Peyer's patch (tissue), 4 donors: ENCODE results near the gene HOMER3. TPM values are rescaled to one million over a fixed set of nuclear protein-coding genes. Genes with fewer than 3 reads are reported as not detected.

Experiments
- DNase-seq, 3 donors: peaks; one replicate each; pipeline ENCODE4 v3.0.0-alpha.2; 2017 to 2019
- H3K27ac ChIP-seq, 4 donors: fragments of 200-600 bp; sonication (generic); one replicate each; pipeline ENCODE4 v1.5.1; 2016 to 2019
- H3K27me3 ChIP-seq, 2 donors: fragments of 200-600 bp; sonication (generic); one replicate each; pipeline ENCODE4 v1.5.1; 2019
- H3K36me3 ChIP-seq, 3 donors: fragments of 200-600 bp; sonication (generic); one replicate each; pipeline ENCODE4 v1.5.1; 2016 to 2019
- H3K4me1 ChIP-seq, 4 donors: fragments of 200-600 bp; sonication (generic); one replicate each; pipeline ENCODE4 v1.5.1; 2016 to 2019
- H3K4me3 ChIP-seq, 4 donors: fragments of 200-600 bp; sonication (generic); 1 replicate in 3 of 4; 2 replicates in 1 of 4; pipeline ENCODE4 v1.5.1; 2016 to 2019; ENCODE audit warnings: mild to moderate bottlenecking in 1 of 4
- H3K9me3 ChIP-seq, 4 donors: fragments of 200-600 bp; sonication (generic); one replicate each; pipeline ENCODE4 v1.5.1; 2016 to 2019; ENCODE audit warnings: mild to moderate bottlenecking in 1 of 4
- POLR2A ChIP-seq, 2 donors: fragments of 450-650 bp; IDR thresholded peaks; one replicate each; pipeline ENCODE4 v1.5.1; 2017; ENCODE audit warnings: antibody characterized with exemption in 2 of 2, mild to moderate bottlenecking in 2 of 2, moderate library complexity in 2 of 2
- total RNA-seq, 4 donors: library from RNA; depleted of rRNA; stranded (reverse); fragments of >200 nt; gene quantifications; one replicate each; pipeline ENCODE4 v1.1.0, GENCODE V29; 2016
- TF ChIP-seq, protein P1 (sequence below), 6 experiments: fragments of 450-650 bp in 4 of 6; fragments of 200-600 bp in 2 of 6; sonication (generic) in 1 of 6; IDR thresholded peaks; one replicate each; pipeline ENCODE4 v1.5.1; 2017 to 2019; ENCODE audit warnings: antibody characterized with exemption in 6 of 6, mild to moderate bottlenecking in 3 of 6, moderate library complexity in 1 of 6

HOMER3 gene
- total RNA-seq, 4 donors from 2014 or later: 0.88 to 33.0 (median 9.6) TPM

DNA sequence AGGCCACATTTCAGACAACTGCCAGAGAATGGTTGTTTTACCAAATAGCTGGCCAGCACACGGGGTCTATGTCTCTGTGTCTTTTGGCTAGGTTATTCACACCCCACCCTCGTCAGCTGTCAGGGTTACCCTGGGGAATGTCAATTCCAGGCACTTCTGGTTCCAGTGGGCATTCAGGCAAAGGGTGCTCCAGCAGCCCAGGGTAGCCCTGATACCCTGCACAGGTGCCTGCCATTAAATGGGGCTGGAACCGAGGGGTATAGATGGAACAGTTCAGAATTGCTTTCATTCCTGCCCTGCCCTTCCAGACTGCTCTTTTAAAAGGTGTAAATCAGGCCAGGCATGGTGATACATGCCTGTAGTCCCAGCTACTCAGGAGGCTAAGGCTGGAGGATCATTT is 43.2 kb upstream of the HOMER3 start:
- Histone ChIP-seq H3K4me3 (no peak overlapping the region), H3K36me3 (no peaks in the 10 kb centered on the region), H3K27me3 (no peaks in the 10 kb centered on the region), H3K4me1 (peaks cover 0 to 10% (median 0%) of the 10 kb centered on the region in 4 donors), H3K9me3 (no peaks in the 10 kb centered on the region), H3K27ac (no peak overlapping the region)
- TF ChIP-seq, protein P1, sequence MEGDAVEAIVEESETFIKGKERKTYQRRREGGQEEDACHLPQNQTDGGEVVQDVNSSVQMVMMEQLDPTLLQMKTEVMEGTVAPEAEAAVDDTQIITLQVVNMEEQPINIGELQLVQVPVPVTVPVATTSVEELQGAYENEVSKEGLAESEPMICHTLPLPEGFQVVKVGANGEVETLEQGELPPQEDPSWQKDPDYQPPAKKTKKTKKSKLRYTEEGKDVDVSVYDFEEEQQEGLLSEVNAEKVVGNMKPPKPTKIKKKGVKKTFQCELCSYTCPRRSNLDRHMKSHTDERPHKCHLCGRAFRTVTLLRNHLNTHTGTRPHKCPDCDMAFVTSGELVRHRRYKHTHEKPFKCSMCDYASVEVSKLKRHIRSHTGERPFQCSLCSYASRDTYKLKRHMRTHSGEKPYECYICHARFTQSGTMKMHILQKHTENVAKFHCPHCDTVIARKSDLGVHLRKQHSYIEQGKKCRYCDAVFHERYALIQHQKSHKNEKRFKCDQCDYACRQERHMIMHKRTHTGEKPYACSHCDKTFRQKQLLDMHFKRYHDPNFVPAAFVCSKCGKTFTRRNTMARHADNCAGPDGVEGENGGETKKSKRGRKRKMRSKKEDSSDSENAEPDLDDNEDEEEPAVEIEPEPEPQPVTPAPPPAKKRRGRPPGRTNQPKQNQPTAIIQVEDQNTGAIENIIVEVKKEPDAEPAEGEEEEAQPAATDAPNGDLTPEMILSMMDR (IDR thresholded peaks at IDR 0.05): no peak
- TF ChIP-seq POLR2A (IDR thresholded peaks at IDR 0.05): no peak
- no peak for DNase-seq

DNA sequence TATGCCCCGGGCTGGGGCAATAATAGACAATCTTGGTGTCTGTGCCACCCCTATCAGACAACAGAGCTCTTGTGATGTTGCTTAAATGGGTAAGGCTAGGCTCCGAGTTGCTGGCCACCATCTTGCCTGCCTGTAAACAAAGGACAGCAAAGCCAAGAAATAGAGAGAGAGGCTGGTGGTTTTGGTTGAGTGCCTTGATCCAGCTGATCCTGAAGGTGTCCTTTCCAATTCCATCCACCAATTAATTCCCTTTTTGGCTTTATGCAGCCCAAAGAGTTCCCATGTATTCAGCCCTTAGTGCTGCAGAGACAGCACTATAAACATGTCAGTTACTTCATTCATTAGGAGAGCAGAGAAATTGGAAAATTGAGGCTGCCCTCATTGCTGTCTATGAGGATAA is 41.7 kb upstream of the HOMER3 start:
- H3K27ac ChIP-seq: no peak overlapping the region
- H3K4me3 ChIP-seq: no peak overlapping the region
- TF ChIP-seq, protein P1 (IDR thresholded peaks at IDR 0.05): no peak
- no peak for TF ChIP-seq POLR2A (IDR thresholded peaks at IDR 0.05)
- no peaks in the 10 kb centered on the region for H3K27me3 ChIP-seq
- H3K4me1 ChIP-seq: peaks cover 0 to 10% (median 0%) of the 10 kb centered on the region in 4 donors
- H3K36me3 ChIP-seq: no peaks in the 10 kb centered on the region
- no peaks in the 10 kb centered on the region for H3K9me3 ChIP-seq
- DNase-seq: no peak

DNA sequence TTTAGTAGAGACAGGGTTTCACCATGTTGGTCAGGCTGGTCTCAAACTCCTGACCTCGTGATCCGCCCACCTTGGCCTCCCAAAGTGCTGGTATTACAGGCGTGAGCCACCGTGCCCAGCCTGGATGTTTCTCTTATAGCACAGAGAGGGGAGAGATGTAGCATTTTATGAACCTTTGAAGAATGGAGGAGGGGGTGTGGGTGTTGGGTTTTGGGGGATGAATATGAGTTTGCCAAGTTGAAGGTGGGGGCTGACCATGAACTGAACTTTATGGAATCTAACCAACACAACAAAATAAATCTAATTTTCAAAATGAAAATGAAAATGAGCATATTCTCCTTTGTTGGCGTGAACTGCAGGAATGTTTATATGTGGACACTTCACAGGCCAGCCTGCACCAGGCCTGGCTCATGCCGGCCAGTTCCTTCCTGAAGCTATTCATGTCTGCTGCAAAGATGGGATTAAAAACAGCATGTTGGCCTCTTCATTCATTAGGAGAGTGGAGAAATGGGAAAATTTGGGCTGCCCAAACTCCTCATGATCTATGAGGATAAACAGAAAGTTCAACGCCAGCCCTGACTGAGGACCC is 39.5 kb upstream of the HOMER3 start:
- Histone ChIP-seq H3K4me1 (no peaks in the 10 kb centered on the region), H3K27ac (no peak overlapping the region), H3K4me3 (no peak overlapping the region), H3K9me3 (no peaks in the 10 kb centered on the region), H3K27me3 (no peaks in the 10 kb centered on the region), H3K36me3 (no peaks in the 10 kb centered on the region)
- TF ChIP-seq POLR2A (IDR thresholded peaks at IDR 0.05): no peak
- TF ChIP-seq, protein P1 (IDR thresholded peaks at IDR 0.05): no peak
- DNase-seq: no peak

DNA sequence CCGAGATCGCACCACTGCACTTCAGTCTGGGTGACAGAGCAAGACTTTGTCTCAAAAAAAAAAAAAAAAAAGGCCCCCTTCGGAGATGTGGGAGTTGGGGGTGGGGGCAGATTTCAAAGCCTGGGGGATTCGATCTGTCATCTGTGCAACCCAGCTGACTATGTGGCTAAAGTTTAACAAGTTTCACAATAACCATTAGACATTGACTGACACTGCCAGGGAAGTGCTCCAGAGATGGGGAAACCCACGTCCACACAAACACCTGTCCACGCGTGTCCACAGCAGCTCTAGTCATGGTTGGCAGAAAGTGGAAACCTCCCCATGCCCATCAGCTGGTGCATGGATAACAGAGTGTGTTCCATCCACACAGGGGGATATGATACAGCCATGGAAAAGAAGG is 37.6 kb upstream of the HOMER3 start:
- no peaks in the 10 kb centered on the region for H3K4me1 ChIP-seq
- no peak overlapping the region for H3K4me3 ChIP-seq
- H3K27me3 ChIP-seq: no peaks in the 10 kb centered on the region
- no peaks in the 10 kb centered on the region for H3K9me3 ChIP-seq
- H3K36me3 ChIP-seq: no peaks in the 10 kb centered on the region
- DNase-seq: no peak
- H3K27ac ChIP-seq: no peak overlapping the region
- TF ChIP-seq, protein P1 (IDR thresholded peaks at IDR 0.05): no peak
- TF ChIP-seq POLR2A (IDR thresholded peaks at IDR 0.05): no peak

DNA sequence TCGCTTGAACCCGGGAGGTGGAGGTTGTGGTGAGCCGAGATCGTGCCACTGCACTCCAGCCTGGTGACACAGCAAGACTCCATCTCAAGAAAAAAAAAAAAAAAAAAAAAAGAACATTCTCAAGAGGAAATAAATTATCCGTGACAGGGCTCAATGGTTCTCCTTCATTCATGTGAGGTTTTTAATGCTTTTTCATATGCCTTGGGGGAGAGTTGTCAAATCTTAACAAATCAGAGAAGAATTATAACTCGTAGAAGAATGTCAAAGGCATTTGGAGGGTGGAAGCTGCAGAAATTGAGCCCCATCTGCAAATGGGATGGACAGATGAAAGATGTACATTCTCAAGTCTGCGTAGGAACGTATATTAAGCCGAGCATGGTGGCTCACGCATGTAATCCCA is 34.9 kb upstream of the HOMER3 start:
- Histone ChIP-seq H3K27ac (no peak overlapping the region), H3K36me3 (no peaks in the 10 kb centered on the region), H3K27me3 (no peaks in the 10 kb centered on the region), H3K4me3 (no peak overlapping the region), H3K9me3 (no peaks in the 10 kb centered on the region), H3K4me1 (no peaks in the 10 kb centered on the region)
- no peak for DNase-seq
- no peak for TF ChIP-seq POLR2A (IDR thresholded peaks at IDR 0.05)
- TF ChIP-seq, protein P1 (IDR thresholded peaks at IDR 0.05): no peak

DNA sequence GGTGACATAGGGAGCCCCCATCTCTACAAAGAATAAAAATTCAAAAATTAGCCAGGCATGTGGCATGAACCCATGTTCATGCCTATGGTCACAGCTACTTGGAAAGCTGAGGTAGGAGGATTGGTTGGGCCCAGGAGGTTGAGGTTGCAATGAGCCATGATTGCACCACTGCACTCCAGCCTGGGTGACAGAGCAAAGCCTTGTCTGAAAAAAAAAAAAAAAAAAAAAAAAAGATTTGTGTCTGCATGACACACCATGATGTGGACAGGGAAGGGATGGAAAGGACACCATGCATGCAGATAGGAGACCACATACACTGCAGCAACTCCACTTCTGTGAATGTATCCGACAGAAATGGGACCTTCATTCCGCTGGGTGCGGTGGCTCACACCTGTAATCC is 34.0 kb upstream of the HOMER3 start:
- no peak overlapping the region for H3K4me3 ChIP-seq
- H3K27me3 ChIP-seq: no peaks in the 10 kb centered on the region
- no peaks in the 10 kb centered on the region for H3K9me3 ChIP-seq
- H3K4me1 ChIP-seq: peaks cover 0 to under 1% (median 0%) of the 10 kb centered on the region in 4 donors
- H3K27ac ChIP-seq: no peak overlapping the region
- TF ChIP-seq, protein P1 (IDR thresholded peaks at IDR 0.05): no peak
- no peak for TF ChIP-seq POLR2A (IDR thresholded peaks at IDR 0.05)
- no peaks in the 10 kb centered on the region for H3K36me3 ChIP-seq
- no peak for DNase-seq
